ENCODE results near the gene MT1HL1.

DNA sequence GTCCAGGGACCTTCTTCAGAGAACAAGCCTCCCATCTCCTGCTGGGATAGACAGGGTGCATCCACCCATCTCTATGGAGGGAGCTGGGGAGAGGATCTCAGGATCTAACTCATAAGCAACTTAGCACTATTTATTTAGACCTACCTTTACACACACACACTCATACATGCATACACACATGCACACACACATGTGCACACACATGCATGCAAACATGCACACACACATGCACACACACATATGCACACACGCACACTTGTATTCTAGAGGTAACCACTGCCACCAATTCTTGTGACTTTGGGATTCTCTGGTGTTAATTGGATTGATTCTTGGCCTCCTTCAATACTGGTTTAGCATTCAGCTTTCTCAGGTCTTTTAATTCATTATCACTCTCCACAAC, 9.8 kb downstream of the MT1HL1 start:
- TF ChIP-seq CTCF (IDR thresholded peaks at IDR 0.05; ENCODE audit: low read depth, low read length, missing input control) (no peak), RAD21 (IDR thresholded peaks at IDR 0.05) (no peak), TAF1 (conservative IDR thresholded peaks at IDR 0.05) (no peak), ATF3 (IDR thresholded peaks at IDR 0.05) (no peak), YY1 (IDR thresholded peaks at IDR 0.05) (no peak), RXRA (IDR thresholded peaks at IDR 0.05) (no peak), SP1 (IDR thresholded peaks at IDR 0.05) (no peak), FOXA1 (IDR thresholded peaks at IDR 0.05) (no peak), GABPA (IDR thresholded peaks at IDR 0.05 in 1 of 2, conservative IDR thresholded peaks at IDR 0.05 in 1 of 2) (no peak), EGR1 (IDR thresholded peaks at IDR 0.05; ENCODE audit: low read depth in 2 of 2) (no peak), JUND (IDR thresholded peaks at IDR 0.05) (no peak)
- TF ChIP-seq, protein P1, sequence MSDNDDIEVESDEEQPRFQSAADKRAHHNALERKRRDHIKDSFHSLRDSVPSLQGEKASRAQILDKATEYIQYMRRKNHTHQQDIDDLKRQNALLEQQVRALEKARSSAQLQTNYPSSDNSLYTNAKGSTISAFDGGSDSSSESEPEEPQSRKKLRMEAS (IDR thresholded peaks at IDR 0.05), result no peak
- TF ChIP-seq, protein P2, sequence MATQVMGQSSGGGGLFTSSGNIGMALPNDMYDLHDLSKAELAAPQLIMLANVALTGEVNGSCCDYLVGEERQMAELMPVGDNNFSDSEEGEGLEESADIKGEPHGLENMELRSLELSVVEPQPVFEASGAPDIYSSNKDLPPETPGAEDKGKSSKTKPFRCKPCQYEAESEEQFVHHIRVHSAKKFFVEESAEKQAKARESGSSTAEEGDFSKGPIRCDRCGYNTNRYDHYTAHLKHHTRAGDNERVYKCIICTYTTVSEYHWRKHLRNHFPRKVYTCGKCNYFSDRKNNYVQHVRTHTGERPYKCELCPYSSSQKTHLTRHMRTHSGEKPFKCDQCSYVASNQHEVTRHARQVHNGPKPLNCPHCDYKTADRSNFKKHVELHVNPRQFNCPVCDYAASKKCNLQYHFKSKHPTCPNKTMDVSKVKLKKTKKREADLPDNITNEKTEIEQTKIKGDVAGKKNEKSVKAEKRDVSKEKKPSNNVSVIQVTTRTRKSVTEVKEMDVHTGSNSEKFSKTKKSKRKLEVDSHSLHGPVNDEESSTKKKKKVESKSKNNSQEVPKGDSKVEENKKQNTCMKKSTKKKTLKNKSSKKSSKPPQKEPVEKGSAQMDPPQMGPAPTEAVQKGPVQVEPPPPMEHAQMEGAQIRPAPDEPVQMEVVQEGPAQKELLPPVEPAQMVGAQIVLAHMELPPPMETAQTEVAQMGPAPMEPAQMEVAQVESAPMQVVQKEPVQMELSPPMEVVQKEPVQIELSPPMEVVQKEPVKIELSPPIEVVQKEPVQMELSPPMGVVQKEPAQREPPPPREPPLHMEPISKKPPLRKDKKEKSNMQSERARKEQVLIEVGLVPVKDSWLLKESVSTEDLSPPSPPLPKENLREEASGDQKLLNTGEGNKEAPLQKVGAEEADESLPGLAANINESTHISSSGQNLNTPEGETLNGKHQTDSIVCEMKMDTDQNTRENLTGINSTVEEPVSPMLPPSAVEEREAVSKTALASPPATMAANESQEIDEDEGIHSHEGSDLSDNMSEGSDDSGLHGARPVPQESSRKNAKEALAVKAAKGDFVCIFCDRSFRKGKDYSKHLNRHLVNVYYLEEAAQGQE (IDR thresholded peaks at IDR 0.05), result no peak
- TF ChIP-seq, protein P3, sequence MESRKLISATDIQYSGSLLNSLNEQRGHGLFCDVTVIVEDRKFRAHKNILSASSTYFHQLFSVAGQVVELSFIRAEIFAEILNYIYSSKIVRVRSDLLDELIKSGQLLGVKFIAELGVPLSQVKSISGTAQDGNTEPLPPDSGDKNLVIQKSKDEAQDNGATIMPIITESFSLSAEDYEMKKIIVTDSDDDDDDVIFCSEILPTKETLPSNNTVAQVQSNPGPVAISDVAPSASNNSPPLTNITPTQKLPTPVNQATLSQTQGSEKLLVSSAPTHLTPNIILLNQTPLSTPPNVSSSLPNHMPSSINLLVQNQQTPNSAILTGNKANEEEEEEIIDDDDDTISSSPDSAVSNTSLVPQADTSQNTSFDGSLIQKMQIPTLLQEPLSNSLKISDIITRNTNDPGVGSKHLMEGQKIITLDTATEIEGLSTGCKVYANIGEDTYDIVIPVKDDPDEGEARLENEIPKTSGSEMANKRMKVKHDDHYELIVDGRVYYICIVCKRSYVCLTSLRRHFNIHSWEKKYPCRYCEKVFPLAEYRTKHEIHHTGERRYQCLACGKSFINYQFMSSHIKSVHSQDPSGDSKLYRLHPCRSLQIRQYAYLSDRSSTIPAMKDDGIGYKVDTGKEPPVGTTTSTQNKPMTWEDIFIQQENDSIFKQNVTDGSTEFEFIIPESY (IDR thresholded peaks at IDR 0.05), result no peak
